GM12892 (cell line): ENCODE measurements around the gene ASS1. TPM values are rescaled to one million over a fixed set of nuclear protein-coding genes. Genes with fewer than 3 reads are reported as not detected.
"Not testable (repeated sequence)": the region's sequence is repeated elsewhere in the genome, so short reads cannot be mapped to it uniquely, and the experiment has no call there.

Source experiments
- DNase-seq: peaks from one replicate; pipeline ENCODE4 v3.0.0; 2011; ENCODE audit not compliant: insufficient read length
- FAIRE-seq: peaks from 2 replicates; lab custom pipeline; 2011; peaks lifted over from hg19 to GRCh38; lab: Jason Lieb, UNC
- POLR2A ChIP-seq: IDR thresholded peaks from 2 replicates; pipeline ENCODE4 v1.6.1; 2011; ENCODE audit warnings: low read depth, low read length, control low read depth
- POLR2AphosphoS5 ChIP-seq: IDR thresholded peaks from 2 replicates; pipeline ENCODE4 v1.6.1; 2011; ENCODE audit warnings: low read depth, low read length, control low read depth
- TAF1 ChIP-seq: IDR thresholded peaks from 2 replicates; pipeline ENCODE4 v1.6.1; 2011; ENCODE audit warnings: low read depth, mild to moderate bottlenecking, control low read depth, low read length, borderline replicate concordance
- polyA plus RNA-seq: library from polyadenylated mRNA; unstranded; fragments of >200 nt; gene quantifications from one replicate; pipeline ENCODE4 v1.2.1, GENCODE V29; 2012; ENCODE audit warnings: missing spikeins, inconsistent platforms; ENCODE audit not compliant: missing spikeins

Gene ASS1
- polyA plus RNA-seq = 3.5 TPM

GRCh38 chr9:130444565-130445221, at the start of gene ASS1:
TSS of gene ASS1 (plus strand) at chr9:130444961. CDS start at chr9:130452229, 7,268 bp downstream.
- DNase-seq (no peak), FAIRE-seq (no peak)
- TF ChIP-seq POLR2A (no peak), TAF1 (no peak), POLR2AphosphoS5 (no peak)

GRCh38 chr9:130395810-130396435, 48.8 kb upstream of the ASS1 start:
- FAIRE-seq (no peak), DNase-seq (no peak)
- TF ChIP-seq TAF1 (no peak), POLR2AphosphoS5 (no peak), POLR2A (no peak)

GRCh38 chr9:130396581-130396980, 48.2 kb upstream of the ASS1 start:
- no peak for TF ChIP-seq TAF1
- no peak for TF ChIP-seq POLR2A
- no peak for TF ChIP-seq POLR2AphosphoS5
- no peak for FAIRE-seq
- DNase-seq = no peak

GRCh38 chr9:130398487-130399240, 46.1 kb upstream of the ASS1 start:
- no peak for FAIRE-seq
- no peak for DNase-seq
- TF ChIP-seq TAF1 (no peak), POLR2AphosphoS5 (no peak), POLR2A (no peak)

GRCh38 chr9:130399768-130400167, 45.0 kb upstream of the ASS1 start:
- FAIRE-seq = no peak

GRCh38 chr9:130400870-130401269, 43.9 kb upstream of the ASS1 start:
- FAIRE-seq (no peak), DNase-seq (no peak)
- TF ChIP-seq POLR2AphosphoS5 (no peak), POLR2A (no peak), TAF1 (no peak)

More at GRCh38 chr9:130399768-130400167, 45.0 kb upstream of the ASS1 start:
- DNase-seq = no peak
- TF ChIP-seq POLR2AphosphoS5 = no peak
- TF ChIP-seq TAF1 = no peak
- no peak for TF ChIP-seq POLR2A

- not testable (repeated sequence) for DNase-seq, FAIRE-seq
These were observed 43.0 kb upstream of the ASS1 start for GRCh38 chr9:130401742-130402141.

- DNase-seq (no peak), FAIRE-seq (no peak)
- TF ChIP-seq TAF1 = no peak
- no peak for TF ChIP-seq POLR2A
- TF ChIP-seq POLR2AphosphoS5 = no peak
These were observed 42.5 kb upstream of the ASS1 start for GRCh38 chr9:130402243-130402642.

- FAIRE-seq (no peak), DNase-seq (no peak)
- TF ChIP-seq POLR2A = no peak
- no peak for TF ChIP-seq POLR2AphosphoS5
- no peak for TF ChIP-seq TAF1
These were observed 41.9 kb upstream of the ASS1 start for GRCh38 chr9:130402645-130403440.

GRCh38 chr9:130405657-130406257, 39.0 kb upstream of the ASS1 start:
- DNase-seq = no peak
- no peak for FAIRE-seq
- TF ChIP-seq POLR2A (no peak), POLR2AphosphoS5 (no peak), TAF1 (no peak)

- no peak for TF ChIP-seq TAF1
- DNase-seq = no peak
- FAIRE-seq = no peak
These were observed 38.4 kb upstream of the ASS1 start for GRCh38 chr9:130406278-130406895.
